Smooth muscle cell of the umbilical artery (primary cell): ENCODE results near the gene RICTOR. TPM values are rescaled to one million over a fixed set of nuclear protein-coding genes. Genes with fewer than 3 reads are reported as not detected.

Experiments used
- total RNA-seq: library from RNA; depleted of rRNA; stranded (reverse); fragments of >200 nt; gene quantifications from 2 replicates; pipeline ENCODE4 v1.2.3, GENCODE V29; 2014

Gene RICTOR
- total RNA-seq: 40.0 and 41.3 TPM in 2 replicates

GRCh38 chr5:39074017-39074814 is at the start of gene RICTOR:
Gene RICTOR, minus strand, starts transcription at chr5:39074399. Its CDS starts 22 bp downstream, at chr5:39074377.

Other genes starting within 250 kb of the RICTOR start
- 111 and 114 TPM in 2 replicates for gene OSMR, start 228.4 kb downstream of the RICTOR start, total RNA-seq
- gene FYB1, start 145.2 kb upstream of the RICTOR start, total RNA-seq: under 0.01 TPM in 1 of 2 replicates, not detected in the other